K562 (cell line): ENCODE data around the gene WRAP53. TPM values are rescaled to one million over a fixed set of nuclear protein-coding genes. Genes with fewer than 3 reads are reported as not detected.

Experiments
- ATAC-seq: fragments of 200-7000 bp; cut with Tn5 transposase; 3 replicates; pipeline ENCODE4 v1.9.1; 2020; ENCODE audit warnings: moderate library complexity
- BruUV-seq: library from RNA; stranded (reverse); fragments of 400-500 nt; replicated peaks from 2 replicates; lab custom pipeline; 2021; lab: Mats Ljungman, UMichigan
- CTCF ChIA-PET: fragments of 300-600 bp; formaldehyde crosslinking; extraction: SDS; loops from one replicate; lab custom pipeline; 2021; ENCODE audit warnings: low intra/inter-chr PET ratio; lab: Yijun Ruan, JAX
- POLR2A ChIA-PET: fragments of 300-600, 350-650 bp; sonication (Branson Sonifier 250); formaldehyde crosslinking; extraction: SDS; loops from one replicate; lab custom pipeline; 2021; ENCODE audit warnings: antibody characterized with exemption, inconsistent platforms; lab: Yijun Ruan, JAX
- DNase-seq, 4 experiments: peaks; one replicate each; pipeline versions ENCODE4 v3.0.0 to v3.0.0-alpha.2; 2011 to 2018; ENCODE audit warnings: low spot score in 3 of 4, mixed read lengths in 3 of 4; ENCODE audit errors: extremely low read depth in 1 of 4
- FAIRE-seq: peaks from 2 replicates; lab custom pipeline; 2011; peaks lifted over from hg19 to GRCh38; lab: Jason Lieb, UNC
- H2AFZ ChIP-seq: 2 replicates; pipeline ENCODE4 v1.6.0; 2011; ENCODE audit warnings: low read depth, low read length, control low read depth, inconsistent platforms
- H3K27ac ChIP-seq: fragments of 200-600 bp; 3 replicates; pipeline ENCODE4 v1.8.0; 2011; ENCODE audit warnings: low read depth, mild to moderate bottlenecking, control low read depth, inconsistent platforms, low read length, moderate library complexity, mixed read lengths; ENCODE audit errors: extremely low read depth
- H3K27me3 ChIP-seq, 2 experiments: fragments of 300-600 bp in 1 of 2; 2 replicates in 1 of 2; 3 replicates in 1 of 2; pipeline versions ENCODE4 v1.6.0 to v1.8.0; 2011; ENCODE audit warnings: inconsistent platforms in 2 of 2, low read length in 2 of 2, mild to moderate bottlenecking in 1 of 2, mixed read lengths in 1 of 2, moderate library complexity in 1 of 2; ENCODE audit not compliant: control insufficient read depth in 2 of 2, insufficient read depth in 2 of 2
- H3K36me3 ChIP-seq: fragments of 300-600 bp; 3 replicates; pipeline ENCODE4 v1.8.0; 2011; ENCODE audit warnings: mild to moderate bottlenecking, low read length, inconsistent platforms; ENCODE audit not compliant: control insufficient read depth, insufficient read depth
- H3K4me1 ChIP-seq, 2 experiments: fragments of 200-600 bp in 1 of 2; replicated peaks in 1 of 2; 2 replicates in 1 of 2; 3 replicates in 1 of 2; pipeline versions ENCODE4 v1.5.1 to v1.8.0; 2011; ENCODE audit warnings: inconsistent platforms in 2 of 2, low read length in 2 of 2, mild to moderate bottlenecking in 1 of 2, mixed read lengths in 1 of 2, moderate library complexity in 1 of 2; ENCODE audit not compliant: control insufficient read depth in 2 of 2, insufficient read depth in 2 of 2
- H3K4me2 ChIP-seq: 2 replicates; pipeline ENCODE4 v1.6.1; 2011; ENCODE audit warnings: low read length, control low read depth, inconsistent platforms, mixed read lengths; ENCODE audit not compliant: insufficient read depth
- H3K4me3 ChIP-seq: fragments of 200-600 bp; sonication (generic), shearing (Covaris generic); 2 replicates; pipeline ENCODE4 v1.5.1; 2016; ENCODE audit warnings: control low read depth, inconsistent platforms
- H3K79me2 ChIP-seq: fragments of 200-600 bp; 3 replicates; pipeline ENCODE4 v1.8.0; 2011; ENCODE audit warnings: low read length, inconsistent platforms; ENCODE audit not compliant: control insufficient read depth, insufficient read depth
- H3K9ac ChIP-seq, 2 experiments: 2 replicates each; pipeline versions ENCODE4 v1.6.0 to v1.6.1; 2011; ENCODE audit warnings: low read depth in 2 of 2, low read length in 2 of 2, control low read depth in 1 of 2, inconsistent platforms in 1 of 2, mild to moderate bottlenecking in 1 of 2, mixed read lengths in 1 of 2; ENCODE audit not compliant: insufficient read depth in 1 of 2
- H3K9me1 ChIP-seq: one replicate; pipeline ENCODE4 v1.6.0; 2011; ENCODE audit warnings: inconsistent platforms, mild to moderate bottlenecking, low read length, moderate library complexity; ENCODE audit not compliant: control insufficient read depth, insufficient read depth
- H3K9me3 ChIP-seq: replicated peaks from 2 replicates; pipeline ENCODE4 v1.5.1; 2011; ENCODE audit warnings: low read depth, low read length, inconsistent platforms; ENCODE audit not compliant: control insufficient read depth, insufficient read depth
- H4K20me1 ChIP-seq: replicated peaks from 2 replicates; pipeline ENCODE4 v1.6.1; 2011; ENCODE audit warnings: low read length, inconsistent platforms, mixed read lengths; ENCODE audit not compliant: control insufficient read depth, insufficient read depth
- ATF1 ChIP-seq, 2 experiments: fragments of 450-650 bp in 1 of 2; IDR thresholded peaks; 2 replicates each; pipeline ENCODE4 v1.6.1; 2016; ENCODE audit warnings: missing compliant biosample characterization in 1 of 2, missing genetic modification characterization in 1 of 2
- CAMTA2 ChIP-seq: fragments of 250-450 bp; sonication (Bioruptor Pico); conservative IDR thresholded peaks from 2 replicates; pipeline ENCODE4 v1.5.1; 2022
- CCNT2 ChIP-seq: IDR thresholded peaks from 2 replicates; pipeline ENCODE4 v1.6.1; 2011; ENCODE audit warnings: borderline replicate concordance, low read depth, mild to moderate bottlenecking, moderate library complexity, mixed read lengths, low read length; ENCODE audit not compliant: insufficient read length; ENCODE audit errors: extremely low read depth
- ETS1 ChIP-seq: conservative IDR thresholded peaks from 2 replicates; pipeline ENCODE4 v1.6.1; 2011; ENCODE audit warnings: low read depth, mild to moderate bottlenecking, low read length; ENCODE audit not compliant: control insufficient read depth
- FOXA3 ChIP-seq, 2 experiments: fragments of 450-650 bp in 1 of 2; sonication (generic) in 1 of 2; formaldehyde crosslinking; IDR thresholded peaks in 1 of 2; conservative IDR thresholded peaks in 1 of 2; 2 replicates each; pipeline versions ENCODE4 v1.4.0 to v1.8.0; 2020 to 2022; ENCODE audit warnings: mild to moderate bottlenecking in 2 of 2, missing genetic modification reagents in 1 of 2
- GATA2 ChIP-seq: sonication (generic); formaldehyde crosslinking; IDR thresholded peaks from 2 replicates; pipeline ENCODE4 v1.4.0; 2020; ENCODE audit warnings: mild to moderate bottlenecking, missing genetic modification reagents
- HDAC8 ChIP-seq: fragments of 450-650 bp; IDR thresholded peaks from 2 replicates; pipeline ENCODE4 v1.6.1; 2016; ENCODE audit warnings: mild to moderate bottlenecking, missing genetic modification characterization, moderate library complexity, missing compliant biosample characterization
- KDM4B ChIP-seq, 2 experiments: fragments of 450-650 bp in 1 of 2; sonication (generic) in 1 of 2; IDR thresholded peaks; 2 replicates each; pipeline ENCODE4 v1.6.1; 2016 to 2017; ENCODE audit warnings: borderline replicate concordance in 2 of 2, antibody characterized with exemption in 1 of 2, low read depth in 1 of 2, mild to moderate bottlenecking in 1 of 2
- NCOA6 ChIP-seq: fragments of 450-650 bp; IDR thresholded peaks from 2 replicates; pipeline ENCODE4 v1.6.1; 2017; ENCODE audit warnings: mild to moderate bottlenecking
- NFXL1 ChIP-seq: fragments of 450-650 bp; formaldehyde crosslinking; IDR thresholded peaks from 2 replicates; pipeline ENCODE4 v1.4.0; 2021; ENCODE audit warnings: mild to moderate bottlenecking
- NR1H2 ChIP-seq: sonication (generic); formaldehyde crosslinking; IDR thresholded peaks from 2 replicates; pipeline ENCODE4 v1.4.0; 2020; ENCODE audit warnings: mild to moderate bottlenecking, missing genetic modification reagents
- POLR3A ChIP-seq: IDR thresholded peaks from 2 replicates; pipeline ENCODE4 v1.6.1; 2011; ENCODE audit warnings: borderline replicate concordance, mild to moderate bottlenecking, moderate library complexity; ENCODE audit not compliant: insufficient read length, insufficient read depth; ENCODE audit errors: extremely low read depth
- SMARCA4 ChIP-seq: fragments of 450-650 bp; IDR thresholded peaks from 2 replicates; pipeline ENCODE4 v1.6.1; 2016
- TFAP4 ChIP-seq: sonication (generic); formaldehyde crosslinking; IDR thresholded peaks from 2 replicates; pipeline ENCODE4 v1.8.0; 2022; ENCODE audit warnings: missing genetic modification reagents, mild to moderate bottlenecking, moderate library complexity, borderline replicate concordance
- ZNF217 ChIP-seq: sonication (generic); formaldehyde crosslinking; IDR thresholded peaks from 2 replicates; pipeline ENCODE4 v1.8.0; 2022; ENCODE audit warnings: mild to moderate bottlenecking, missing genetic modification reagents
- ZNF785 ChIP-seq: fragments of 250-450 bp; sonication (Bioruptor Pico); IDR thresholded peaks from 2 replicates; pipeline ENCODE4 v1.4.0; 2020; ENCODE audit warnings: mild to moderate bottlenecking
- WGBS: fragments of 100-300 bp; shearing (Covaris generic); methylation state at CpG from one replicate; pipeline ENCODE4 v1.1.6; 2016; ENCODE audit warnings: low coverage, mixed read lengths; ENCODE audit not compliant: insufficient coverage; ENCODE audit errors: missing lambda C conversion rate; 5-methylcytosine and 5-hydroxymethylcytosine counted together
- in situ Hi-C: fragments of 300-500 bp; cut with MboI; formaldehyde crosslinking; loops from 4 replicates; pipeline ENCODE4 v1.15.0; 2018; ENCODE audit warnings: inconsistent platforms, mixed read lengths
- intact Hi-C: fragments of 100-400 bp; cut with micrococcal nuclease; formaldehyde crosslinking; loops from 2 replicates; pipeline ENCODE4 v1.14.2; 2022
- polyA plus RNA-seq, 8 experiments: library from polyadenylated mRNA; depleted of rRNA in 4 of 8; stranded (reverse) in 5 of 8; unstranded in 3 of 8; fragments of >200 nt; fragmentation: Nextera tagmentation in 2 of 8; fragmentation: Illumina TruSeq in 1 of 8; extraction: Ambion mirVana in 2 of 8; extraction: Trizol in 1 of 8; gene quantifications; 2 replicates each; pipeline versions ENCODE4 v1.2.1 to v1.2.3, GENCODE V29; 2011 to 2014; ENCODE audit warnings: inconsistent platforms in 1 of 8, missing spikeins in 1 of 8
- total RNA-seq, 7 experiments: library from RNA; depleted of rRNA in 6 of 7; stranded (reverse); fragments of >200 nt in 6 of 7; fragmentation: Illumina TruSeq in 2 of 7; extraction: Trizol in 2 of 7; gene quantifications; 2 replicates each; pipeline versions ENCODE4 v1.2.1 to v1.2.3, GENCODE V29; 2011 to 2021; ENCODE audit warnings: low replicate concordance in 1 of 7

Gene WRAP53
- total and polyA plus RNA-seq, 9 of the 15 experiments (the other 6 are each of a cell fraction or from before 2014, with no cell fraction given) = 0.72 to 18.2 (median 13.4) TPM

GRCh38 chr17:7656958-7657609 lies 31.2 kb upstream of the WRAP53 start:
- TF ChIP-seq FOXA3 (CRISPR knock-in tag; conservative IDR thresholded peaks at IDR 0.05 in 1 of 2, IDR thresholded peaks at IDR 0.05 in 1 of 2) (no peak), ETS1 (no peak), ZNF217 (no peak), CCNT2 (no peak), NCOA6 (no peak), TFAP4 (CRISPR knock-in tag) (no peak), POLR3A (no peak), NFXL1 (CRISPR knock-in tag) (no peak), HDAC8 (tag) (no peak), SMARCA4 (no peak), GATA2 (CRISPR knock-in tag) (no peak), CAMTA2 (CRISPR knock-in tag) (no peak), NR1H2 (CRISPR knock-in tag) (no peak), KDM4B (IDR thresholded peaks at IDR 0.05; ENCODE audit: borderline replicate concordance in 2 of 2, low read depth in 1 of 2) (no peak), ATF1 (CRISPR knock-in tag; IDR thresholded peaks at IDR 0.05) (no peak), ATF1 (tag; IDR thresholded peaks at IDR 0.05) (no peak), ZNF785 (CRISPR knock-in tag) (no peak)
- TF ChIP-seq, all 486 proteins: peak for 0
- H3K4me3 ChIP-seq = no peak overlapping the region
- POLR2A ChIA-PET = interaction anchor here (0.6 to 1.1 kb wide), 3 partner anchors 10 to 29 kb away, joined by 3 read pairs; no protein-coding TSS in a partner anchor
- CTCF ChIA-PET = no interaction called here
- intact Hi-C loops (no loop called here), in situ Hi-C loops (no loop called here)
- H4K20me1 ChIP-seq = no peaks in the 10 kb centered on the region; the same call in 1 of the 2 replicates
- H3K36me3 ChIP-seq = no peaks in the 10 kb centered on the region
- no TSS peak for BruUV-seq
- H2AFZ ChIP-seq = no peak overlapping the region
- no peak overlapping the region for H3K27ac ChIP-seq
- 68% methylated on average over 8 of the region's 10 CpGs for WGBS
- H3K4me1 ChIP-seq = peaks cover 0 to 8% of the 10 kb centered on the region in 2 experiments; a peak in 3 of 5 replicates
- H3K79me2 ChIP-seq = no peaks in the 10 kb centered on the region
- peak overlapping the region in 1 of 2 experiments; percentile 17; a peak in 1 of 4 replicates for H3K9ac ChIP-seq
- no peak for FAIRE-seq
- DNase-seq = peak in 1 of 4 experiments; percentile 3
- no peaks in the 10 kb centered on the region for H3K27me3 ChIP-seq
- H3K9me3 ChIP-seq = no peaks in the 10 kb centered on the region
- no peak for ATAC-seq
- H3K4me2 ChIP-seq = no peak overlapping the region
- no peaks in the 10 kb centered on the region for H3K9me1 ChIP-seq
